Gastrocnemius medialis (tissue), 4 donors: Measurements from ENCODE around the gene AGR2.

Source experiments
- POLR2A ChIP-seq, 2 donors: fragments of 450-650 bp; IDR thresholded peaks; one replicate each; pipeline ENCODE4 v1.6.1; 2017; ENCODE audit warnings: antibody characterized with exemption in 2 of 2, mild to moderate bottlenecking in 2 of 2, moderate library complexity in 2 of 2
- TF ChIP-seq, protein P1 (sequence below), 5 experiments: fragments of 450-650 bp in 3 of 5; fragments of 200-600 bp in 2 of 5; sonication (generic) in 2 of 5; IDR thresholded peaks in 4 of 5; conservative IDR thresholded peaks in 1 of 5; 1 replicate in 4 of 5; 2 replicates in 1 of 5; pipeline ENCODE4 v1.5.1; 2016 to 2019; ENCODE audit warnings: antibody characterized with exemption in 5 of 5, mild to moderate bottlenecking in 3 of 5, moderate library complexity in 3 of 5

DNA sequence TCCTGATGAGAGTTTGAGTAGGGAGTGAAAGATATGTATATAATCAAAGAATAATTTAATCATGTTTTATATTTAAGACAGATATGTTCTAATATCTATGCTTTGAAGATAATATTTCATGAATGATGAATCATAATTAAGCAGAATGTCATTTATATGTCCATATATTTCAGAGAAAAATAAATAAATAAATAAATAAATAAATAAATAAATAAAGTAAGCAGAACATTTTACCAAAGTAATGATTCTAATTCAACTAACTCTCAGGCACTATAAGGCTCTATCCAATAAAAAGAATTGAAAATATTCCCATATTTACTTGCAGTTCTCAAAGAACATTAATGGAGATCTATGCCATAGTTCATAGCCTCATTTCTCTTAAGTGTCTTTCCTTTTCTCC lies 40.9 kb upstream of the AGR2 start:
- TF ChIP-seq, protein P1, sequence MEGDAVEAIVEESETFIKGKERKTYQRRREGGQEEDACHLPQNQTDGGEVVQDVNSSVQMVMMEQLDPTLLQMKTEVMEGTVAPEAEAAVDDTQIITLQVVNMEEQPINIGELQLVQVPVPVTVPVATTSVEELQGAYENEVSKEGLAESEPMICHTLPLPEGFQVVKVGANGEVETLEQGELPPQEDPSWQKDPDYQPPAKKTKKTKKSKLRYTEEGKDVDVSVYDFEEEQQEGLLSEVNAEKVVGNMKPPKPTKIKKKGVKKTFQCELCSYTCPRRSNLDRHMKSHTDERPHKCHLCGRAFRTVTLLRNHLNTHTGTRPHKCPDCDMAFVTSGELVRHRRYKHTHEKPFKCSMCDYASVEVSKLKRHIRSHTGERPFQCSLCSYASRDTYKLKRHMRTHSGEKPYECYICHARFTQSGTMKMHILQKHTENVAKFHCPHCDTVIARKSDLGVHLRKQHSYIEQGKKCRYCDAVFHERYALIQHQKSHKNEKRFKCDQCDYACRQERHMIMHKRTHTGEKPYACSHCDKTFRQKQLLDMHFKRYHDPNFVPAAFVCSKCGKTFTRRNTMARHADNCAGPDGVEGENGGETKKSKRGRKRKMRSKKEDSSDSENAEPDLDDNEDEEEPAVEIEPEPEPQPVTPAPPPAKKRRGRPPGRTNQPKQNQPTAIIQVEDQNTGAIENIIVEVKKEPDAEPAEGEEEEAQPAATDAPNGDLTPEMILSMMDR (IDR thresholded peaks at IDR 0.05 in 4 of 5, conservative IDR thresholded peaks at IDR 0.05 in 1 of 5), result no peak
- TF ChIP-seq POLR2A (IDR thresholded peaks at IDR 0.05), result no peak
